Left ventricle myocardium inferior (tissue), 1 donor: ENCODE data around the gene SLC31A1. TPM values are rescaled to one million over a fixed set of nuclear protein-coding genes. Genes with fewer than 3 reads are reported as not detected.

ENCODE experiments used
- DNase-seq: peaks from one replicate; pipeline ENCODE4 v3.0.0-alpha.2; 2020
- H3K27ac ChIP-seq: fragments of 200-600 bp; replicated peaks from 2 replicates; pipeline ENCODE4 v1.8.0; 2021
- H3K27me3 ChIP-seq: fragments of 200-600 bp; 2 replicates; pipeline ENCODE4 v1.8.0; 2021; ENCODE audit warnings: low read depth
- H3K36me3 ChIP-seq: fragments of 200-600 bp; 2 replicates; pipeline ENCODE4 v1.8.0; 2021
- H3K4me1 ChIP-seq: fragments of 200-600 bp; 2 replicates; pipeline ENCODE4 v1.8.0; 2021
- H3K4me3 ChIP-seq: fragments of 200-600 bp; 2 replicates; pipeline ENCODE4 v1.8.0; 2021; ENCODE audit warnings: mild to moderate bottlenecking, moderate library complexity
- H3K9me3 ChIP-seq: fragments of 200-600 bp; replicated peaks from 2 replicates; pipeline ENCODE4 v1.8.0; 2021
- CTCF ChIP-seq: fragments of 200-600 bp; IDR thresholded peaks from 2 replicates; pipeline ENCODE4 v1.8.0; 2021; ENCODE audit warnings: antibody characterized with exemption, mild to moderate bottlenecking, borderline replicate concordance
- intact Hi-C: fragments of 100-400 bp; cut with micrococcal nuclease; formaldehyde crosslinking; loops from one replicate; pipeline ENCODE4 v1.11.0; 2022
- total RNA-seq: library from RNA; stranded (reverse); fragmentation: NEBNext Ultra II Directional; extraction: Animal tissue kit (Norgen Biotek cat#: 25700); gene quantifications from one replicate; pipeline ENCODE4 v1.2.1, GENCODE V29; 2021
- donor health status: DM: no; HTN: yes; CAD: no; lungs with severe emphysema.

Gene SLC31A1
- total RNA-seq, 1 donor from 2014 or later, result 12.6 TPM

- no peak for TF ChIP-seq CTCF
- H3K27ac ChIP-seq, result no peak overlapping the region
- H3K4me3 ChIP-seq, result no peak overlapping the region
- peaks cover 89% of the 10 kb centered on the region for H3K36me3 ChIP-seq
- no peaks in the 10 kb centered on the region for H3K9me3 ChIP-seq
- H3K4me1 ChIP-seq, result peaks cover 9% of the 10 kb centered on the region
- no peaks in the 10 kb centered on the region for H3K27me3 ChIP-seq
- DNase-seq, result no peak
- intact Hi-C loops, result no loop called here
Observed at GRCh38 chr9:113205861-113206260, 15.5 kb upstream of the SLC31A1 start.

GRCh38 chr9:113210815-113211214 is 10.5 kb upstream of the SLC31A1 start:
- H3K36me3 ChIP-seq, result peaks cover 54% of the 10 kb centered on the region
- no peak for DNase-seq

GRCh38 chr9:113215132-113215531 is 6.2 kb upstream of the SLC31A1 start:
- Histone ChIP-seq H3K4me1 (peaks cover 38% of the 10 kb centered on the region), H3K9me3 (no peaks in the 10 kb centered on the region), H3K36me3 (peaks cover 16% of the 10 kb centered on the region), H3K4me3 (no peak overlapping the region), H3K27me3 (no peaks in the 10 kb centered on the region), H3K27ac (no peak overlapping the region)
- no peak for TF ChIP-seq CTCF
- intact Hi-C loops, result no loop called here
- no peak for DNase-seq

More at GRCh38 chr9:113210815-113211214, 10.5 kb upstream of the SLC31A1 start:
- H3K27ac ChIP-seq, result no peak overlapping the region
- intact Hi-C loops, result no loop called here
- no peaks in the 10 kb centered on the region for H3K27me3 ChIP-seq
- H3K4me1 ChIP-seq, result peaks cover 19% of the 10 kb centered on the region
- H3K9me3 ChIP-seq, result no peaks in the 10 kb centered on the region
- TF ChIP-seq CTCF, result no peak
- H3K4me3 ChIP-seq, result no peak overlapping the region

- Histone ChIP-seq H3K9me3 (no peaks in the 10 kb centered on the region), H3K4me1 (peaks cover 48% of the 10 kb centered on the region), H3K36me3 (peaks cover 4% of the 10 kb centered on the region), H3K27me3 (no peaks in the 10 kb centered on the region), H3K27ac (no peak overlapping the region), H3K4me3 (no peak overlapping the region)
- no peak for DNase-seq
- intact Hi-C loops, result no loop called here
- no peak for TF ChIP-seq CTCF
Observed at GRCh38 chr9:113216406-113216805, 4.9 kb upstream of the SLC31A1 start.

GRCh38 chr9:113219186-113219936 is 2.0 kb upstream of the SLC31A1 start:
- Histone ChIP-seq H3K27ac (peak overlapping the region; percentile 92), H3K4me1 (peaks cover 77% of the 10 kb centered on the region), H3K4me3 (peak overlapping the region; percentile 87), H3K27me3 (no peaks in the 10 kb centered on the region), H3K9me3 (no peaks in the 10 kb centered on the region), H3K36me3 (peaks cover 4% of the 10 kb centered on the region)
- TF ChIP-seq CTCF, result no peak
- intact Hi-C loops, result no loop called here
- no peak for DNase-seq
